HG03139 (cell line): ENCODE results near the gene DDN.

Source experiments
- ATAC-seq: cut with Tn5 transposase; IDR thresholded peaks from one replicate; pipeline ENCODE4 v1.9.1; 2021; ENCODE audit not compliant: unreplicated experiment

The DDN gene

GRCh38 chr12:48999371-49000131 is at the start of gene DDN:
Gene DDN (minus strand): TSS chr12:48999375. CDS start chr12:48999287, 88 bp downstream.
- no peak for ATAC-seq

DNA sequence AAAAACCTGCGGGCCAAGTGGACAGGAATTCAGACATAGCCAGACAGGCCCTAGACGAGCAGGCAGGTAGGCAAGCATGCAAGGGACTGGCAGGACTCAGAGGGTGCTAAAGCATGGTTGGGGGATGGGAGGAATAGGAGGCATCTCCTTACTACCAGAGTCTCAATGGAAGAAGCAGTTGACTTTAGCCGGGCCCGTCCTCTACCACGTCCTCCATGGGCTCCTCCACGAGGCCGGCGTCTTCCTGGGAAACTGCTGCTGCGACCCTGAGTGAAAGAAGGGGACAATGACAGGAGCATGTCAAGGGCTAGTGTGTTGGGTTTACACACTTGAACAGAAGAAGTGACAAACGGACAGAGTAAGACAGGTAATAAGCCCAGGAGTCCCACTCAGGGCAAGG is 49.8 kb upstream of the DDN start:
- no peak for ATAC-seq

DNA sequence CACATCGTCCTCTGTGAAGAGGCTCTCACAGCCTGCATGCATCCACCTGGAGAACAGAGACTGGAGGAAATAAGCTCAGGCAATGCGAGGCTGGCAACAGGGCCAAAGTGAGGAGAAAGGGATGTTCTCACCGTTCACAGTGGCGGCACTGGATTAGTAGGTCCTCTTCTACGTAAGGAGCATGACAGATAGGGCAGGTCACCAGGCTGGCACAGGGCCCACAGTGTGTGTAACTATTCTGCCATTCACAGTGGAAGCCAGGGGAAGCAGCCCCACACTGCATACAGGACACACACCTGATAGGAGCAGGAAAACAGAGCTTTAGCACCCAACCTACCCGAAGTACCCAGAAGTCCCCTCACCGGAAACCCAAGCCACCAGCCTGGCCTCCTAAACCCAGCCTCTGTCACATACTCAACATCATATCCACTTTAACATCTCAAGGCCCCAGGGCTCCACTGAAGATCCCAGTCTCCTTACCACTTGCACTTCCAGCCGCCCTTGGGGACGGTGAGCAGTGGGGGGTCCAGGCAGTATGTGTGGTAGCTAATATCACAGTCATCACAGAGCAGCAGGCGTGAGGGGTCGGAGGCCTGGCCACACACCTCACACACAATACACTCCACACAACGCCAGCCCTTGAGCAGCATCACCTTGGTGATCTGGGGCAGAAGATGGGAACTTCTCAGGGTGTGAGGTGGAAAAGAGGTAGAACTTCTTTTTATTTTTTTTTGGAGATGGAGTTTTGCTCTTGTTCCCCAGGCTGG is 47.1 kb upstream of the DDN start:
- no peak for ATAC-seq

DNA sequence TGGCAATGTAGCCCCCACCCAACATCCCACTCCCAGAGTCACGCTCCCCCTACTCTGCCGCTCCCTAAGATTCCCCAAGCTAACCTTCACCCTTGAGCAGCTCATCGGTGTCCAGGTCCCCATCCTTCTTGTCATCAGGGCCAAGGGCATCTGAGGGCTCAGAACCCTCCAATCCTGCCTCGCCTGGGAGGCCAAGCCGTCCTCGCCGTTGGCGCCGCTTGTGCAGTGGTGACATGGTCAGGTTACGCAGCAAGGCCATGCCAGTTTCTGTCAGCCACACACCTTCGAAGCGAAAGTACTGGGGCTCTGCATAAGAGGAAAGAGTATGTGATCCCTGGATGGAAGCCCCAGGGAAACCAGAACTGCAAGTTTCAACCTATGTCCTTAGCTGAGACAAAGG is 45.5 kb upstream of the DDN start:
- ATAC-seq = no peak

GRCh38 chr12:49043856-49044258 is 44.7 kb upstream of the DDN start:
- ATAC-seq = no peak

- ATAC-seq = no peak
Measured at GRCh38 chr12:49043241-49043640, 44.1 kb upstream of the DDN start.

GRCh38 chr12:49041881-49042484 is 42.8 kb upstream of the DDN start:
- ATAC-seq = no peak

DNA sequence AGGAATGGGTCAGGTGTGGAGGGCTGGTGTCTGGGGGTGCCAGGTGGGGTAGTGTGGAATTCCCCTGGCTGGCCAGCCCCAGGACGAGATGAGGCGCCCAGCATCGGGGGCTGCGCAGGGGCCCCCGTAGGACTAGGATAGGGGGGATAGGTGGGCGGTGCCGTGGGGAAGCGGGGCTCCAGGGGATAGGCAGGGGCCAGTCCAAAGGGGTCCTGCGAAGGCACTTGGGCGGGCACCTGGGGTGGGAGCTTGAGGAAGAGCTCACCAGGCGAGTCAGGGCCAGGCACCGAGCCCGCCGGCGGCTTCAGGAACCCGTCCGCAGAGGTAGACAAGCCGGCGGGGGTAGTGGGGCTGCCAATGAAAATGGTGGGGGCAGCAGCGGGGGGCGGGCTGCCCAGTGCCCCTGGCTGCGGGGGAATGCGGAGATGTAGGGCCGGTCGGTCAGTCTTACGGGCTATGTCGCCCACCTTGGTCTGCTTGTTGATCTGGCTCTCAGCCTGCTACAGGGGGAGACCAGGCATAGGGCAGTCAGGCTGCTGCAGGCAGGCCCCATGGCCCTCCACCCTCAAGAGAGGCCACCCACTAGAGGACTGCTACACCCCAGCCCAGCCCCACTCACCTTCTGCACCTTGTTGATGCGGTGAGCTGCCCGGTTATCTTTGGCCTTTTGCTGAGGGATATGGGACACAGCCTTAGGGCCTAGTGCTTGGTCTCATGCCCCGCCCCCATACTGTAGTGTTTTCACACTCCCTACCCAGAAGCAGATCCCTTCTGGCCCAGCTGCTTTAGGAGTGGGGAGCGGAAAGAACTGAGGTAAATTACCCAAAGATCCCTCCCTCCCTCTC is 42.1 kb upstream of the DDN start:
- ATAC-seq = no peak

- ATAC-seq = no peak
Measured at GRCh38 chr12:49040364-49040855, 41.2 kb upstream of the DDN start.

GRCh38 chr12:49039421-49040363 is 40.5 kb upstream of the DDN start:
- no peak for ATAC-seq

DNA sequence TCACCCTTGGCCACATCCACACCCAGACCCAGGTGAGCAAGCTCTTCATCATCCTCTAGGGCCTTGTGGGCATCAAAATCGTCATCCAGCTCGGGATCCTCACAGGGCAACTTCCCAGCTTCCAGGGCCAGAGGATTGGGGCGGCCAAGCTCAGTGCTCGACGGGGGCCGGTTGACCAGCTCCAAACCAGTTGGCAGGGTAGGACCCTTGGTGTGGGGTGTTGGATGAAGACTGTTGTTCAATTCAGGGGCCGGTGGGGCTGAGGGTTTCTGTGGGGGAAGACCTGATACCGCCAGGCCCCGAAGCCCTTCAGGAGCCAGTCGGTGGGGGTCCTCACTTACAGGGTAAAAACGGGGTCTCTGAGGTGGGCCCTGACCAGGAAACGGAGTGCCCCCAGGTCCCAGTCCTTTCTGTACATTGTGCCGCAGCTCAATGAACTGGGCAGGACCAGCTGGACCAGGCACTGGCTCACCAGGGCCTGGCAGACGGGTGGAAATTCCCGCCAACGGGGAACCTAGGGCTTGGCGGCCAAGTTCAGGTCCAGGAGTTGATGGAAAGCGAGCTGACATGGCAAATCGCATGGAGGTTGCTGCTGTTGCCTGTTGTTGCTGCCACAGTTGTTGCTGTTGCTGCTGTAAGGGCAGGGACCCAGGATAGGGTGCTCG is 39.2 kb upstream of the DDN start:
- ATAC-seq = no peak

- no peak for ATAC-seq
Measured at GRCh38 chr12:49037947-49038237, 38.7 kb upstream of the DDN start.

- ATAC-seq = no peak
Measured at GRCh38 chr12:49037111-49037946, 38.2 kb upstream of the DDN start.

DNA sequence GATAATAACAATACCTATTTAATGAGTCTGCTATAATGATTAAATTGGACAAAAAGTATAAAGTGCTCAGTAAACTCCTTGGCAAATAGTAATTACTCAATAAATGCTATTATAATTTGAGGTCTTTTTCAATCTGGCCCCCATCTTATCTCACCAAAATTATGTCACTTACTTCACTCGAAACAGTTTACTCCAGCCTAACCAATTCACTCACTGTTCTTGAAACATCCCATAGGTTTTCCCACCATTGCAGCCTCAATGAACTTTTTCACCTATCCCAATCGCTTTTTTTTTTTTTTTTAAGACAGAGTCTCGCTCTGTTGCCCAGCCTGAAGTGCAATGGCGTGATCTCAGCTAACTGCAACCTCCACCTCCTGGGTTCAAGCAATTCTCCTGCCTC is 36.9 kb upstream of the DDN start:
- no peak for ATAC-seq

DNA sequence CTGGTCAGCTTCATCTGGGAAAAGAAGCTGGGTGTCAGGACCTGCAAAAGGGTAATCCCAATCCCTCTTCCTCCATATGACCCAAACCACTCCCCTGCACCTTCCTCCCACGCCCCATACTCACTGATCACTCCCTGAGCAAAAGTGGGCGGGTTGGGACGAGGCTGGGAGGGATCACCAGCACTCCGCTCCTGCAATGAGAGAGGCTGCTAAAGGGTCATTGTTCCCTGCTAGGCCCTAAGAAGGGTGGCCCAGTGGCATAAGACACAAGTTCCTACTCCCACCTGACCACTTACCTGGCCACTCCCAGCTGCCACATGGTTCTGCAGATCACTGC is 35.1 kb upstream of the DDN start:
- no peak for ATAC-seq

DNA sequence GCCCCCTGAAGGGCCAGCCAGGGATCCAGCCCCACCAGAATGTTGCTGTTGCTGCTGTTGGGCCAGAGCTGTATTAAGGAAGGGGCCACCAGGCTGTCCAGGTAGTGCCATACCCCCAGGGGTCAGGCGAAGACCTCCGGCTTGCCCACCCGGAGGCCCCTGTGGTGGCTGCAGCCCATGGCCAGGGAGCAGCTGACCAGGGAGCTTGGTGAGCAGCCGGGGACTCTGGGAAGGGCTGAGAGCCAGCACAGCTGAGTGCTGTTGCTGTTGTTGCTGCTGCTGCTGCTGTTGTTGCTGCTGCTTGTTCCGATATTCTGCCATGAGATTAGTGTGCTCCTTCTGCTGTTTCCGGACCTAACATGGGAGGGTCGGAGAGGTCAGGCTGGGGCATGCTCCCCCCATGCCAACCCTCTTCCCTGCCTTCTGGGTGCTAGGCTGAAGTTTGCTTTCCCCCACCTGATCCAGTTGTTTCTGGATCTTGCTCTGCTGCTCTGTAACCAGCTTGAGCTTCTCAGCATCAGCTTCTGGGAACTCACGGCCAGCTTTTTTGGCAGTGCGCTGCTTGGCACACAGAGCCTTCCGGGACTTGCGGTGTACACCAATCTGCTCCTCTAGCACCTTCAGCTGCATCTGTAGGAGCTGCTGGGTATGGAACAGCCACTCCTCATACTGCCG is 34.6 kb upstream of the DDN start:
- no peak for ATAC-seq

DNA sequence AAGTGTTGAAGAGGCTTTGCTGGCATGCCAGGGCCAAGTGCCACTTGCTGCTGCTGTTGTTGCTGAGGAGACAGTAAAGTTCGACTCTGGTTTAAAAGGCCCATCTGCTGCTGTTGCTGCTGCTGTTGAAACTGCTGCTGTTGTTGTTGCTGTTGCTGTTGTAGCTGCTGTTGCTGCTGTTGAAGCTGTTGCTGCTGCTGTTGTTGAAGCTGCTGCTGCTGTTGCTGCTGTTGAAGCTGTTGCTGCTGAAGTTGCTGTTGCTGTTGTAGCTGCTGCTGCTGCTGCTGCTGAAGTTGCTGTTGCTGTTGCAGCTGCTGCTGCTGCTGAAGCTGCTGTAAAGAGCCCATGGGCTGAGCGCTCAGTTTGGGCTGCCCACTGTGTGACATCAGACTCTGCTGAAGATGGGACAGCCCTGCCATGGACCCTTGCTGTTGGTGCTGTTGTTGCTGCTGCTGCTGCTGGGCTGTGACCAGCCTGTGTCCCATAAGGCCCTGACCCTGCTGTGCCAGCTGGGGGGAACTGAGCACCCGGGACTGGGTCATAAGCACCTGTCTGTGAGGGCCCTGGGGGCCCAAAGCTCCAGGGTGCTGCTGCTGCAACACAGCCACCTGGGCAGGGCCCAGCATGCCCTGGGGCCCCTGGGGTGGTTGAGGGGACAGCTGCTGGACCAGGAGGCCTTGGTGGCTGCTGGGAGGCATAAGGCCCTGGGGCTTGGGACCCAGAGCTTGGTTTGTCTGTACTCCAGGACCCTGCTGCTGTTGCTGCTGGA is 33.7 kb upstream of the DDN start:
- no peak for ATAC-seq

DNA sequence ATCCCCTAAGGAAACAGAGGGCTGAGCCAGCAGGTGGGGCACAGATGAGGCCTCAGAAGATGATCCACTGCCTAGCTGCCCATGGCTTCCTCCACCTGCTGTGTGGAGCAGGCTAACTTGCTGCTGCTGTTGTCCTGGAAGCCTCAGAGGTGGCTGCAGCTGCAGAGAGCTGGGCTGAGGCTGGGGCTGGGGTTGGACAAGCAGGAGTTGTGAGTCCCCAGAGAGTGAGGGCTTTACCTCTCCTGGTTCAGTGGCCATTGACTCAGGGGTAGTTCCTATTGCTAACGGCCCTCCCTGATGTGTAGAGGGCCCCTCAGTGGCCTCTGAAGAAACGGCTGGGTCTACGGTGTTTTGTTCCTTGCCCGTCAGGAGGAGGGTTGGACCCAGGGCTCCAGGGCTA is 33.1 kb upstream of the DDN start:
- ATAC-seq = no peak
